Measurements from ENCODE around the gene C1QTNF5. TPM values are rescaled to one million over a fixed set of nuclear protein-coding genes. Genes with fewer than 3 reads are reported as not detected.
A peak's percentile ranks its signal among the peaks of the same experiment; 100 is the strongest.

C1QTNF5 gene
- total RNA-seq, 2 donors from 2014 or later: 0.62 to 0.66 TPM

GRCh38 chr11:119309411-119309810 lies 31.3 kb downstream of the C1QTNF5 start:
- Histone ChIP-seq H3K4me1 (ENCODE audit: control insufficient read depth, insufficient read depth, low read length) (no peaks in the 10 kb centered on the region), H3K27ac (ENCODE audit: low read depth, low read length) (no peak overlapping the region), H3K9me3 (ENCODE audit: control insufficient read depth, low read length) (no peaks in the 10 kb centered on the region), H3K9ac (ENCODE audit: extremely low read depth, low read length, poor library complexity, severe bottlenecking) (no peak overlapping the region), H3K4me3 (ENCODE audit: low read length) (no peak overlapping the region), H3K36me3 (ENCODE audit: control insufficient read depth, insufficient read depth, low read length) (peaks cover 28% of the 10 kb centered on the region), H3K27me3 (ENCODE audit: control insufficient read depth, insufficient read depth, low read length, poor library complexity, severe bottlenecking) (no peaks in the 10 kb centered on the region)
- Mint-ChIP-seq H3K4me1 (peaks cover 9% of the 10 kb centered on the region), H3K27ac (peak overlapping the region; percentile 15), H3K36me3 (ENCODE audit: low read depth) (peaks cover 36% of the 10 kb centered on the region), H3K27me3 (ENCODE audit: insufficient read depth) (peaks cover 3% of the 10 kb centered on the region), H3K4me3 (no peak overlapping the region), H3K9me3 (no peaks in the 10 kb centered on the region)
- no peak for TF ChIP-seq CTCF (conservative IDR thresholded peaks at IDR 0.05)
- DNase-seq: no peak
- 94 to 96% methylated on average over 8 to 11 of the region's 11 CpGs for WGBS, 2 experiments (ENCODE audit: insufficient coverage in 1 of 2, insufficient read length in 1 of 2)

DNA sequence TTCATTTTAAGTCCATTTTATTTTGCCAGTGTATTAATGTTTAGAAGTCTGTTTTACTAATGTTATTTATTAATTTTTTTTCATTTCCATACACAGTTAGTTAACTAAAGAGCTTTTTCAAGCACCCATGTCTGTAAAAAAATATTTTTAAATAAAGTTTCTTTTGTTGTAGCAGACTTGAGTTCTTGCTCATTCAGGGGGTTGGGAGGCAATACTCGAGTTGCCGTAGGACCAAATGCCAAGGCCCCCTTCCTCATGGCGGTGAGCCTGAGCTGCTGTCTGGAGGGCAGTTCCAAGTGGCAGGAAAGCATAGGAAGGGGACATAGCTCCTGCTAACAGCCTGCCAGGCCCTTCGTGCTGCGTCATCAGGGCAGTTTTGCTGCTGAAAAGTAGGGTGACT lies 32.7 kb downstream of the C1QTNF5 start:
- TF ChIP-seq CTCF (conservative IDR thresholded peaks at IDR 0.05): no peak
- Histone ChIP-seq H3K9ac (ENCODE audit: extremely low read depth, low read length, poor library complexity, severe bottlenecking) (no peak overlapping the region), H3K27me3 (ENCODE audit: control insufficient read depth, insufficient read depth, low read length, poor library complexity, severe bottlenecking) (no peaks in the 10 kb centered on the region), H3K9me3 (ENCODE audit: control insufficient read depth, low read length) (no peaks in the 10 kb centered on the region), H3K36me3 (ENCODE audit: control insufficient read depth, insufficient read depth, low read length) (peaks cover 31% of the 10 kb centered on the region), H3K27ac (ENCODE audit: low read depth, low read length) (no peak overlapping the region), H3K4me1 (ENCODE audit: control insufficient read depth, insufficient read depth, low read length) (no peaks in the 10 kb centered on the region), H3K4me3 (ENCODE audit: low read length) (no peak overlapping the region)
- DNase-seq: no peak
- 85 to 86% methylated on average over 4 to 5 of the region's 5 CpGs for WGBS, 2 experiments (ENCODE audit: insufficient coverage in 1 of 2, insufficient read length in 1 of 2)
- Mint-ChIP-seq H3K27me3 (ENCODE audit: insufficient read depth) (no peaks in the 10 kb centered on the region), H3K4me1 (peaks cover 9% of the 10 kb centered on the region), H3K27ac (no peak overlapping the region), H3K4me3 (no peak overlapping the region), H3K36me3 (ENCODE audit: low read depth) (peaks cover 38% of the 10 kb centered on the region), H3K9me3 (no peaks in the 10 kb centered on the region)

DNA sequence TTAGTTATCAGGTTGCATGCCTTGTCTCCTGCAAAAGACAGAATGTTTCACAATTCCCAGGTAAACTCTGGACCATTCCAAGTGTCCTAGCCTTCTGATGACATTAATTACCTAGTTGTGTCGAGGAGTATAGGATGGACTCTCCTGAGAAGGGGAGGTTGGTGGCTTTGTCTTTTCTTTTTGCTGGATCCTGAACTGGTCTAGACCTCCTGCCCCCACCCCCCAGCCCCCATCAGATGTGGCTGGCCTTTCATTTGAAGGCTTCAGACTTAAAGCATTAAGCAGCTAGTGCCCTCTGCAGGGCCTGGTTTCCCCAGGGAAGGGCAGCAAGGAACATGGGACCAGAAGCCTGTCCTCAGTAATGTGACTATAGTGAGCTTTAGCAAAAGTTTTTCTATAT lies 33.5 kb downstream of the C1QTNF5 start:
- H3K4me3 Mint-ChIP-seq: no peak overlapping the region
- H3K27ac ChIP-seq (ENCODE audit: low read depth, low read length): peak overlapping the region; percentile 48
- no peaks in the 10 kb centered on the region for H3K9me3 Mint-ChIP-seq
- no peaks in the 10 kb centered on the region for H3K4me1 ChIP-seq (ENCODE audit: control insufficient read depth, insufficient read depth, low read length)
- WGBS, 2 experiments (ENCODE audit: insufficient coverage in 1 of 2, insufficient read length in 1 of 2): no CpG with 5 or more reads among the region's 1 CpG
- DNase-seq: peak; percentile 71
- no peak overlapping the region for H3K4me3 ChIP-seq (ENCODE audit: low read length)
- peaks cover 41% of the 10 kb centered on the region for H3K36me3 Mint-ChIP-seq (ENCODE audit: low read depth)
- H3K9ac ChIP-seq (ENCODE audit: extremely low read depth, low read length, poor library complexity, severe bottlenecking): no peak overlapping the region
- peaks cover 35% of the 10 kb centered on the region for H3K36me3 ChIP-seq (ENCODE audit: control insufficient read depth, insufficient read depth, low read length)
- peaks cover 9% of the 10 kb centered on the region for H3K4me1 Mint-ChIP-seq
- H3K27me3 ChIP-seq (ENCODE audit: control insufficient read depth, insufficient read depth, low read length, poor library complexity, severe bottlenecking): no peaks in the 10 kb centered on the region
- H3K27ac Mint-ChIP-seq: no peak overlapping the region
- H3K9me3 ChIP-seq (ENCODE audit: control insufficient read depth, low read length): no peaks in the 10 kb centered on the region
- no peaks in the 10 kb centered on the region for H3K27me3 Mint-ChIP-seq (ENCODE audit: insufficient read depth)
- TF ChIP-seq CTCF (conservative IDR thresholded peaks at IDR 0.05): peak; percentile 55

Data from endodermal cell (in vitro differentiated cells).